Ascending aorta (tissue), 2 donors: ENCODE results near the gene AMBP. TPM values are rescaled to one million over a fixed set of nuclear protein-coding genes. Genes with fewer than 3 reads are reported as not detected.

Experiments
- DNase-seq, 2 donors: peaks; one replicate each; pipeline ENCODE4 v3.0.0-alpha.2; 2019; ENCODE audit warnings: low spot score in 2 of 2
- H3K27ac ChIP-seq, 2 donors: fragments of 200-600 bp; sonication (generic); one replicate each; pipeline ENCODE4 v1.5.1; 2016 to 2017; ENCODE audit warnings: mild to moderate bottlenecking in 1 of 2
- H3K27me3 ChIP-seq: fragments of 200-600 bp; sonication (generic); one replicate; pipeline ENCODE4 v1.5.1; 2017
- H3K36me3 ChIP-seq, 2 donors: fragments of 200-600 bp; sonication (generic); one replicate each; pipeline ENCODE4 v1.5.1; 2016
- H3K4me1 ChIP-seq, 2 donors: fragments of 200-600 bp; sonication (generic); one replicate each; pipeline ENCODE4 v1.5.1; 2016 to 2017; ENCODE audit warnings: mild to moderate bottlenecking in 1 of 2
- H3K4me3 ChIP-seq, 2 donors: fragments of 200-600 bp; sonication (generic); one replicate each; pipeline ENCODE4 v1.5.1; 2016 to 2017; ENCODE audit warnings: mild to moderate bottlenecking in 1 of 2
- H3K9me3 ChIP-seq, 2 donors: fragments of 200-600 bp; sonication (generic); one replicate each; pipeline ENCODE4 v1.5.1; 2016
- CTCF ChIP-seq, 3 experiments: fragments of 200-600 bp in 2 of 3; fragments of 450-650 bp in 1 of 3; sonication (generic) in 2 of 3; IDR thresholded peaks; one replicate each; pipeline ENCODE4 v1.5.1; 2016 to 2019; ENCODE audit warnings: antibody characterized with exemption in 3 of 3, mild to moderate bottlenecking in 1 of 3, moderate library complexity in 1 of 3
- intact Hi-C: fragments of 100-400 bp; cut with DNase I; formaldehyde crosslinking; loops from one replicate; pipeline ENCODE4 v1.15.1; 2023
- total RNA-seq: library from RNA; depleted of rRNA; stranded (reverse); fragments of >200 nt; gene quantifications from one replicate; pipeline ENCODE4 v1.1.0, GENCODE V29; 2016

Gene AMBP
- total RNA-seq, 1 donor from 2014 or later, result 6.6 TPM

- Histone ChIP-seq H3K36me3 (peaks cover 0 to 10% of the 10 kb centered on the region in 2 donors), H3K4me3 (no peak overlapping the region), H3K27ac (no peak overlapping the region), H3K9me3 (no peaks in the 10 kb centered on the region), H3K27me3 (no peaks in the 10 kb centered on the region), H3K4me1 (peaks cover 5 to 18% of the 10 kb centered on the region in 2 donors)
- no peak for TF ChIP-seq CTCF (IDR thresholded peaks at IDR 0.05)
- peak in 1 of 2 donors; percentile 45 for DNase-seq
- intact Hi-C loops, result no loop called here
Measured at GRCh38 chr9:114056527-114056926, 21.6 kb downstream of the AMBP start.

- no peak for DNase-seq
- intact Hi-C loops, result no loop called here
- Histone ChIP-seq H3K9me3 (no peaks in the 10 kb centered on the region), H3K36me3 (peaks cover 3 to 13% of the 10 kb centered on the region in 2 donors), H3K4me1 (peaks cover 5 to 18% of the 10 kb centered on the region in 2 donors), H3K27ac (no peak overlapping the region), H3K27me3 (no peaks in the 10 kb centered on the region), H3K4me3 (no peak overlapping the region)
- no peak for TF ChIP-seq CTCF (IDR thresholded peaks at IDR 0.05)
Measured at GRCh38 chr9:114055894-114056293, 22.2 kb downstream of the AMBP start.

GRCh38 chr9:114055061-114055460, 23.0 kb downstream of the AMBP start:
- TF ChIP-seq CTCF (IDR thresholded peaks at IDR 0.05), result no peak
- intact Hi-C loops, result no loop called here
- peak in 1 of 2 donors; percentile 52 for DNase-seq
- Histone ChIP-seq H3K36me3 (peaks cover 11 to 17% of the 10 kb centered on the region in 2 donors), H3K9me3 (no peaks in the 10 kb centered on the region), H3K4me1 (peaks cover 4 to 13% of the 10 kb centered on the region in 2 donors), H3K27ac (no peak overlapping the region), H3K27me3 (no peaks in the 10 kb centered on the region), H3K4me3 (no peak overlapping the region)

GRCh38 chr9:114054191-114054690, 23.9 kb downstream of the AMBP start:
- H3K9me3 ChIP-seq, result no peaks in the 10 kb centered on the region
- TF ChIP-seq CTCF (IDR thresholded peaks at IDR 0.05), result no peak
- H3K36me3 ChIP-seq, result peaks cover 19 to 25% of the 10 kb centered on the region in 2 donors
- H3K4me1 ChIP-seq, result peaks cover 1 to 5% of the 10 kb centered on the region in 2 donors
- H3K4me3 ChIP-seq, result no peak overlapping the region
- DNase-seq, result peak in 1 of 2 donors; percentile 54
- H3K27ac ChIP-seq, result no peak overlapping the region
- intact Hi-C loops, result no loop called here
- H3K27me3 ChIP-seq, result no peaks in the 10 kb centered on the region

- Histone ChIP-seq H3K27ac (no peak overlapping the region), H3K27me3 (no peaks in the 10 kb centered on the region), H3K9me3 (no peaks in the 10 kb centered on the region), H3K4me3 (no peak overlapping the region), H3K36me3 (peaks cover 27 to 34% of the 10 kb centered on the region in 2 donors), H3K4me1 (no peaks in the 10 kb centered on the region)
- intact Hi-C loops, result no loop called here
- TF ChIP-seq CTCF (IDR thresholded peaks at IDR 0.05), result no peak
- peak in 1 of 2 donors; percentile 49 for DNase-seq
Measured at GRCh38 chr9:114053246-114054005, 24.7 kb downstream of the AMBP start.
